Right lobe of liver (tissue), 4 donors: ENCODE results near the gene DPYD.

Experiments used
- CTCF ChIP-seq, 4 donors: fragments of 200-600 bp in 3 of 4; fragments of 450-650 bp in 1 of 4; IDR thresholded peaks; one replicate each; pipeline versions ENCODE4 v1.5.1 to v1.8.0; 2016 to 2022; ENCODE audit warnings: antibody characterized with exemption in 4 of 4, mild to moderate bottlenecking in 2 of 4
- POLR2A ChIP-seq: fragments of 450-650 bp; IDR thresholded peaks from one replicate; pipeline ENCODE4 v1.6.1; 2017; ENCODE audit warnings: antibody characterized with exemption, mild to moderate bottlenecking
- donor health status: DM: no; HTN: no; CAD: no.
- donor health status: DM: no; HTN: no; CAD: no.
- donor health status: DM: no; HTN: yes; CAD: no.

DNA sequence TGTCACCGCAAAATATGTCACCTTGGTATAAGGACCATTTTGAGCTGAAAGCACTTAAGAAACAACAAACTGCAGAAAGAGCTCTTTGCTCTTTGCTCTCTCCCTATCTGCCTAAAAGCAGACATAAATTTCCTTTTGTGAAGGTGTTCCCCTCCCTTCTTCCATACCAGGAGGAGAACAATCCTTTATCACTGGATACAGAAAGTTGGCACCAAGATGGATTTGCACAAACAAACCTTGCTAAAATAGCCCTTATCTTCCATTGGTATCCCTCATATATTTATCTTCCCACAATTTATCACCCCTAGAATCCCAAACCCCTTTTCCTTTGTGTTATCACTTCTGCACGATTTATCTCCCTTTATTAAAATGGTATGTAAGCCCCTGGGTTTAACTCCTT, 51.4 kb downstream of the DPYD start:
- TF ChIP-seq CTCF (IDR thresholded peaks at IDR 0.05) (no peak), POLR2A (no peak)
